GM19351 (cell line): Measurements from ENCODE around the gene RIOK2.
A peak's percentile ranks its signal among the peaks of the same experiment; 100 is the strongest.
"Not testable (repeated sequence)": the region's sequence is repeated elsewhere in the genome, so short reads cannot be mapped to it uniquely, and the experiment has no call there.

ENCODE experiments used
- ATAC-seq: cut with Tn5 transposase; IDR thresholded peaks from one replicate; pipeline ENCODE4 v1.9.1; 2021; ENCODE audit warnings: mild to moderate bottlenecking, moderate library complexity; ENCODE audit not compliant: unreplicated experiment

Gene RIOK2

DNA sequence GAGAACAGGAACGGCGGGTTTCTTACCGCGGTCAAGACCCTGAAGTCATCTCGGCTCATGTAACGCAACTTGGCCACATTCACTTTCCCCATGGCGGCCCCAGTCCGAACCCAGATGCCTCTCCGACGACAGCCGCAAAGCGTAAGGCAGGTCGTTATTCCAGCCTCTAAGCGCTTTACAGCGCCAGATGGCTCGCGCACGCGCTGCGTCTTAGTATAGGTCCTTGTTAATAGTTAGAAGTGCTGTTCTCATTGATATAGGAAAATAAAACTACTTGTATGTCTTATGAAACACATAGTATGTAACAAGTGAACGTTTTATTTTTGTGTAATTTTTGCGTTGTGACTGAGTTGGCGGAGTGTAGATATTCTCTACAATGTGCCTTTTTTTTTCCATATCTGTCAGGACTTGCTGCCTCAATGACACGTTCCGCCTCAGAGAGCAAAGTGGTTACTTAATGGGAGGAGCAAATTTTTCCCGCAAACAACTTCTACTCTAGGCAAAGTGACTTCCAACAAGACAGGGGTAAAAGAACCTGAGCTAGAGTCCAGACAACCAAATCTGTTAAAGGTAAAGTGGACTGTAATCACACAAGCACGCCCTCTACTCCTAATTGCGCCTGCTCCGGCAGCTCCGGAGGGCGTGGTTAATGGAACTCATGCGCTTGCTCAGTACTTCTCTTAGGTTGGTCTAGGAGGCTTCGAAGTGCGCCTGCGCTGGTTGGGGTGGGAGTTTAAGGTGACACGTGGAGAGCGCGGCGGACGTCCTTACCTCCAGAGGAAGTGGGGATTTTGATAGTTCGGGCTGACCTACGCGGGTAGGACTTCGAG is at the start of gene RIOK2:
RIOK2 (minus strand) TSS at position 148 of the 830 bp plus-strand sequence; CDS start at position 92, 56 bp downstream.
- peak; percentile 89 for ATAC-seq

DNA sequence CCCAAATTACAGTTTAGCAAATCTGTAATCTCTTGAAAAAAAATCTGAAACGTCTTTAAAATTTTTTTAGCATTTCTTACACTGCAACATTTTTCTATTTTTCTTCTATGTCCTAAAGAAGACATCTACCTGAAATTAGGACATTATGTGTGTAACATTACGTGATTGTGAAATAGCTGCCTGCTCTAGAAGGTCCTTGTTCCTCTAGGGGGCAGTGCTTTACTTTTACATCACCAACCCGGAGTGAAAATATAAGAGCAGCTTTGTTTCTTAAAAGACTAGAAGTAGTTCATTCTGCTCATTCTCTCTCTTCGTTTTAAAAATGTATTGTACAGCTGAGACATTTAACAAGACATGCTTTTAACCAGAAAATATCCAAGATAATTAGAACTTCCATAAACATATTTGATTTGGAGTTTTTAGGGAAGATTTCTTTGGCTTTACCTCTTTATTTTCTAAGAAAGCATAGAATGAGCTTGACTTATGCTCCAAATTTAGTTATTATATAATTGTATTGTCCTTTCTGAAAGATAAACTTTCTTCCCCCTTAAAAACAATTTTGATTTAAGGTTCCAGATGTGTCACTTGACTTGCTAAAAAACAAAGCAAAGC is 48.1 kb upstream of the RIOK2 start:
- ATAC-seq = peak; percentile 98

DNA sequence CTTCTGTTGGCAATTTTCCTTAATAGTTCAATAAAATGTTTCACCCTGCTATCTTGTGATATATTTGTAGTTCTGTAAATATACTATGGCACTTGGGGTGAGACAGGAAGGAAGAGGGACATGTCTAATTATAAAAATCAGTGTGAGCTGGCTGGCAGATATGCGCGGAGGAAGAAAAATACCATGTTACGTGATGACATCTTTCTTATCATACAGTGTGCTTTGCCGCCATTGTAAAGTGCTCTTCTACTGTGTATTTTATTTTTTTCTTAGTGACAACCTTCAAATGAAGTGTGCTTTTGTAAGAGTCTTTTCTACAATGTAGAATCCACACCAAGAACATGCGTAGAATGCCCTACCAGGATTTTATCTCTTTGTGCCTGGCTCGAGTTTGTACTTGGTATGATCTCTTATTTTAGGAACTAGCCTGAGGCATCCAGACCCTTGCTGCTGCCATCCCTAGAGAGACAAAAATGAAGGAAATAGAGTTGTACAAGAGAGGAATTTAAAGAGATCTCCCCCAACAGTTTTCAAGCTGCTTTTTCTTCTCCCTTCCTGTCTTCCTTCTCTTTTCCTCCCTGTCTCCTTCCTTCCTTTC is 46.7 kb upstream of the RIOK2 start:
- no peak for ATAC-seq

DNA sequence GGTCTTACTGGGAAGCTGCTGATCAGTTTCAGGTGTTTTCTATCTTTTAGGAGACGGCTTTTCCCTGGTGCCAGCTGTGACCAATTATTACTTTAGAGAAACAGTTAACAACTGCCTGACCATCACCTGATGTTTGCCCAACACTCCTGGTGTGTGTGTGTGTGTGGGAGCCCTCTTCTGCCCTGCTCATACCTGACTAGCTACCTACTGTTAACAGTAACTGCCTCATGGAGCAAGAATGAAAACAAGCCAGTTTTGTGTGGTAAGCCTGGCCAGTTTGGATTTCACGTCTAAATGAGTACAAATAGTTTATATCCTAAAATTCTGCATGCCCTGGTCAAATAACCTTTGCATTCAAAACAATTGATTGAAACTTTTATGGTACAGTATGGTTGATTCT is 46.1 kb upstream of the RIOK2 start:
- no peak for ATAC-seq

DNA sequence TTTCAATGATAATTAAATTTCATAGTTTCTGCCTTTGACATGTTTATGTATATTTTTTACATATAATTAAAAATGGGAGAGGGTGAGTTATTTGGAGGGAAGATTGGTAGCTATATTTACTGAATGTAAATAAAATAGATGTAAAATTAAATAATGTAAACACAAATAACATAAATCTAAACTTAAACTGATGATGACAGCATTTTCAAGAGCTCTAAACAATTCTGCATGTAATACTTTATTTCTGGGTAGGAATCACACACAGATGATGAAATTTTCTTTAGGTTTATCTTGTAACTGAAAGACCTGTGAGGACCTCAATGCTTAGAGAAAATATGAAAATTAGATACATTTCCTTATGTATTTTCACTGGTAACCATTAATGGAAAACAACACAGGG is 42.2 kb upstream of the RIOK2 start:
- no peak for ATAC-seq

DNA sequence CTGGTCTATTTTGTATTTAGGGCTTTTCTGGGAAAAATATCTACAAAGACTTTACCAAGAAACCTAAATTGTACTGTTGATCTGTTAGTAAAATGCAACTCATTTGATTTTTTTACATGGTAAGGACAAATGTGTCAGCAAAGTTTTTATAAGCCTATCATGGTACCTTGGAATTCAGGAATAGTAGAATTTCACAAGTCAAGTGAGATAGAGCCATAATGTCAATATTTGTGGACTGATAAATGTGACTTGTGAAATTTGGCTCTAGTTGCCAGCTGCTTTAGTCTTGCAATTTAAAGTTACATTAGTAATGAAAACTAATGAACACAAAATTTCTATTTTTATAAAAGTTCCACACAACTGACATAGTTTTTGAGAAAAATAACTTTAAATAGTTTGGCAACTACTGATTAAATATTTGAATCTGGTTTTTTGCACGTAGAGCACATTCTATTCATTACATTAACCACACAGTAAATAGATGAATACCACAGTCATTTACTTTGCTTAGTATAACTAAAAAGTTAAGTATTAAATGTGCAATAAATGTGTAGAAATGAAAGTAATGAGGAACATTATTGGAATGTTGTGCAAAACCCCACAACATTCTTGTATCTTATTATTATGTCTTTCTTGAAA is 41.2 kb upstream of the RIOK2 start:
- no peak for ATAC-seq

DNA sequence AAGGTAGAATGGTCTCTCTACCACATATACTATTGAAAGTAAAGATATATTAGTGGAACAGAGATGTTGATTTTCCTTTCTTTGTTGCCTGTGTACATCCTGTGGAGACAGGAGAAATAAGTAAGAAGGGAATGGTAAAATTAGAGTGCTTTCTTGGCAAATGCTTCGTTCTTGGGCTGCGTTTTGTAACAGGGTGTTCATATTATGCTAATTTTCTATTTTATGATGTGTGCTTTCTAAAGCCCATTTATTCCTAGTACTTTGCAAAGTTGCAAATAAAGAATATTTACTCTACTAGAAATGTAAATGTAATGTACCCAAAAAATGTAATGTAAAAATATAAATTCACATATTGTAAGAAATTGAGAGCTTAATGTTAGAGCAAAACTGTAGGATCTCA is 40.5 kb upstream of the RIOK2 start:
- ATAC-seq = no peak

DNA sequence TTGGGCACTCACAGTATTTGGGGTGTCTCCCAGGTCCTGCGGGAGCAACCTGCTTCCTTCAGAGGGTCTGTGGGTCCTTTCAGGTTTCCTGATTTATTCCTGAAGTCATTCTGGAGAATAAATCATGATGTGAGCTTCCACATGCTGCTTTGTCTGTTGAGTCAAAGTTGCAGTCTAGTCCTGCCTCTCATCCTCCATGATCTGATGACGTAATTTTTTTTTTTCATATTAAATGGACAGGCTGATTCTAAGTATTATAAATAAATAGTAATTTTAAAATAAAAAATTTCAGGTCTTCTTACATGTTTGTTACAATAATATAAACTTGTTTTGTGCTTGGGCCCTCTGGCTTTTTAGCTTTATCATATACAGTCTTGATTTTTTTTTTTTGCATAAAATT is 26.3 kb upstream of the RIOK2 start:
- ATAC-seq = no peak

DNA sequence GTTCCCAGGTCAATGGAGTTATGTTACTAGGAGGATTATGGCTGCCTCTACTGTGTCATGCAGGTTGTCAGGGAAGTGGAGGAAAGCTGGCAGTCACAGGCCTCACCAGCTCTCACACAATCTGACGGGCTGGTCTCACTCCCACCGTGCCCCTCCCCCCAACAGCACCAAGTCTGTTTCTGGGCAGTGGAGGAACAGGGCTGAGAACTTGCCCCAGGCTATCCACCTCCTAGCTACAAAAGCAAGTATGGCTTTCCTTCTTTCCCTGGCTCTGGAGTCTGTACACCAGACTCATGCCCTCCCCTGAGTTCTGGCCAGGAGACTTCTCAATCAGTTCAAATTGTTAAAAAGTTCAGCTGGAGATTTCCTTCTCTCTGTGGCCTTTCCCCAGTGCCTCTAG is 25.7 kb upstream of the RIOK2 start:
- no peak for ATAC-seq

DNA sequence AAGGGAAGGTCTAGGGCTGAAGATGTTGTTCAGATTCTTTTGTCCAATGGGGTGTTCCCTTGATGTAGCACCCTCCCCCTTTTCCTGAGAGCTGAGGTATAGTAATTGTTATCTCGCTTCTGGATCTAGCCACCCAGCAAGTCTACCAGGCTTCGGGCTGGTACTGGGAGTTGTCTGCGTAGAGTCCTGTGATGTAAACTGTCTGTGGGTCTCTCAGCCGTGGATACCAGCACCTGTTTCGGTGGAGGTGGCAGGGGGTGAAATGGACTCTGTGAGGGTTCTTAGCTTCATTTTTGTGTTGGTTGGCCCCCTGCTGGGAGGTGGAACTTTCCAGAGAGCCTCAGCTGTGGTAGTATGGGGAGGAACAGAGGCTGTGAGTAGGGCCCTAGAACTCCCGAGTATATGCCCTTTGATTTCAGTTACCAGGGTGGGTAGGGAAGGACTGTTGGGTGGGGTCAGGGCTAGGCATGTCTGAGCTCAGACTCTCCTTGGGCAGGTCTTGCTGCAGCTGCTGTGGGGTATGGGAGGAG is 25.2 kb upstream of the RIOK2 start:
- no peak for ATAC-seq

DNA sequence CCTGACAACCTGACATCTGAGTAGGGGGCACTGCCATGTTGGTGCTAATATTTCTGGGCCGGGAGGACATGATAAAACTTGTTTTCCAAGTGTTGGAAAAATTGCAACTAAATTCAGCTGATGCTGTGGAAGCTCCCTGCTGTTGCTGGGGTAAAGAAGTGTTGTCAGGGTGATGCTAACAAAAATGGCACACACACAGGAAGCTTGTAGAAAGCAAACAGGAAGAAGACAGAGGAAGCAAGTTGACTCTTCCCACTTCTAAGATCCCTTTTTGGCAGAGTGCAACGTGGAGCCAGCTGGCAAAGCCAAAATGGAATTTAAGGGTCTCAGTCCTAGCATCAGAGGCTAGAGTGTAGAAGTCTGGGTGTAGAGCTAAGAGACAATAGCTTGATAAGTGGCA is 11.3 kb upstream of the RIOK2 start:
- ATAC-seq = no peak

DNA sequence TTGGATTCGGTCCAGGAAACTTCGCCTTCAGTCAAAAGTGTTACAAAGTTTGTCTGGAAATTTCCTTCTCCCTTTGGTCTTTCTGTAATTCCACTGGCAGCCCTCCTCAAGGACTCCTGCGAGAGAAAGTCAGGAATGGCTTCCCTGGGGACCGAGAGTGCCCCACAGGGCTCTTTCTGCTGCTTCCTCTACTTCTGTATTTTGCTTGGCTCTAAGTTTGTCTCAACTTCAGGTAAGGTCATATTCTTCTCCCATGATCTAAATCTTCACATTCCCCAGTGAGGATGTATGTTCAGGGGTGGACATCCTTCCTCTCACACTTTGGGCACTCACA is 10.3 kb upstream of the RIOK2 start:
- ATAC-seq = no peak

DNA sequence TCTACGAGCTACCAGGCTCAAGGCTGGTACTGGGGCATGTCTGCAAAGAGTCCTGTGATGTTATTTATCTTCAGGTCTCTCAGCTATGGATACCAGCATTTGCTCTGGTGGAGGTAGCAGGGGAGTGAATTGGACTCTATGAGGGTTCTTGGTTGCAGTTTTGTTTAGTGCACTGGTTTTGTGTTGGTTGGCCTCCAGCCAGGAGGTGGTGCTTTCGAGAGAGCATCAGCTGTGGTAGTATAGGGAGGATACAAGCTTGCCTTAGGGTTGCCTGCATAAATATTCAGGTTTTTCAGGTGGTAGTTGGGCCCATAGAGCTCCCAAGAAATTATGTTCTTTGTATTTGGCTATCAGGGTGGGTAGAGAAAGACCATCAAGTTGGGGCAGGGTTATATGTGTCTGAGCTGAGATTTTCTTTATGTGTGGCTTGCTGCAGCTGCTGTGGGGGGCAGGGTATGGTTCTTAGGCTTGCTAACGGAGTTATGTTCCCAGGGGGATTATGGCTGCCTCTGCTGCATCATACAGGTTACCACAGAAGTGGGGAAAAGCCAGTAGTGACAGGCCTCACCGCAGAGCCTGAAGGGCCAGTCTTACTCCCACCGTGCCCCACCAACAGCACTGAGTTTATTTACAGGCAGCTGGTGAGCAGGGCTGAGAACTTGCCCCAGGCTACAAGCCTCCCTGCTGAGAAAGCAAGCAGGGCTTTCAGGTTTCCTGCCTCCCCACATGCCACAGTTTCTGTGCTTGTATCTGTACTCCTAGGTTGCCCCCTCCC is 9.7 kb upstream of the RIOK2 start:
- ATAC-seq = peak; percentile 65

DNA sequence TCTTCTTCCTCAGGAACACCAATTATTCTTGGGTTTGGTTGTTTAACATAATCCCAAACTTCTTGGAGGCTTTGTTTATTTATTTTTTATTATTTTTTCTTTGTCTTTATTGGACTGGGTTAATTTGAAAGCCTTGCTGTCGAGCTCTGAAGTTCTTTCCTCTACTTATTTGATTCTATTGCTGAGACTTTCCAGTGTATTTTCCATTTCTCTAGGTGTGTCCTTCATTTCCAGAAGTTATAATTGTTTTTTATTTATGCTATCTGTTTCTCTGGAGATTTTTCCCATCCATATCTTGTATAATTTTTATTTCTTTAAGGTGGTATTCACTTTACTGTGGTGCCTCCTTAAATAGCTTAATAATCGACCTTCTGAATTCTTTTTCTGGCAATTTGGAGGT is 8.8 kb upstream of the RIOK2 start:
- no peak for ATAC-seq

DNA sequence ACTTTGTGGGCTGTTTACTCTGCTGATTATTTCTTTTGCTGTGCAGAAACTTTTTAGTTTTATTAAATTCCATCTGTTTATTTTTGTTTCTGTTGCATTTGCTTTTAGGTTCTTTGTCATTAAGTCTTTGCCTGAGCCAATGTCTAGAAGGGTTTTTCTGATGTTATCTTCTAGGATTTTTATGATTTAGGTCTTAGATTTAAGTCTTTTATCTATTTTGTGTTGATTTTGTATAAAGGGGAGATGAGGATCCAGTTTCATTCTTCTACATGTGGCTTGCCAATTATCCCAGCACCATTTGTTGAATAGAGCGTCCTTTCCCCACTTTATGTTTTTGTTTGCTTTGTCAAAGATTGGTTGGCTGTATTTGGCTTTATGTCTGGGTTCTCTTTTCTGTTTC is 6.5 kb upstream of the RIOK2 start:
- not testable (repeated sequence) for ATAC-seq

DNA sequence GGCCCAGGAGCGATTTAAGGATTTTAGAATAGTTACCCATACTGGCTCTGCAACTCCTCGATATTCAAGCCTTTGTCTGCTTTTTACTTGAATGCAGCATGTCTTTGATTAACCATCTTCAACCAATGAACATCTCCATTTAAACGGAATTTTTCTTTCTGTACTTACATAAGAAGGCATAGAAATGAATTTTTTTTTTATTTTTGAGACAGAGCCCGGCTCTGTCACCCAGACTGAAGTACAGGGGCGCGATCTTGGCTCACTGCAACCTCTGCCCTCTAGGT is 825 bp upstream of the RIOK2 start:
- ATAC-seq = no peak

DNA sequence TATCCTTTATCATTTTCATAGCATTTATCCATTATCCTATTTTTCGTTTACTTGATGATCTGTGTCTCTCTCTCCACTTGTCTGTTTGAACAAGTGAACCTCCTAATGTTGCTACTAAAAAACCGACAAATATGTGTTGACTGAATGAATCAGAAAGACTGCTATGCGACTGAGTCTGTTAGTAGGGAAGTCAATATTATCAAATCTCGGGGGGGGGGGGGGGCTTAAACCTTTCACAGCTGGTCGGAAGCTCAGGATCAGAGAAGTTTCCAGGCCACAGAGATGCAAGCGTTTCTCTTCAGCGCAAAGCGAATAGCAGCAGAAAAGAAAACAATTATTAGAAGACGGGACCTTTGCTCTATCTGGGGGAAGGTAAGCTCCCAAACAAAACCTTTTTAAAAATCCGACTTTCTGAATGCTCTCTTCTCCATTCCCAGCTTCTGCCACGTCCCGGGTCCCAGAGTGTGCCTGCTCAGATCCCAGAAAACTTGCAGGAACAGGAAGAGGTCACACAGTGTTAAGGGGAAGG is 412 bp downstream of the RIOK2 start:
- ATAC-seq = no peak

DNA sequence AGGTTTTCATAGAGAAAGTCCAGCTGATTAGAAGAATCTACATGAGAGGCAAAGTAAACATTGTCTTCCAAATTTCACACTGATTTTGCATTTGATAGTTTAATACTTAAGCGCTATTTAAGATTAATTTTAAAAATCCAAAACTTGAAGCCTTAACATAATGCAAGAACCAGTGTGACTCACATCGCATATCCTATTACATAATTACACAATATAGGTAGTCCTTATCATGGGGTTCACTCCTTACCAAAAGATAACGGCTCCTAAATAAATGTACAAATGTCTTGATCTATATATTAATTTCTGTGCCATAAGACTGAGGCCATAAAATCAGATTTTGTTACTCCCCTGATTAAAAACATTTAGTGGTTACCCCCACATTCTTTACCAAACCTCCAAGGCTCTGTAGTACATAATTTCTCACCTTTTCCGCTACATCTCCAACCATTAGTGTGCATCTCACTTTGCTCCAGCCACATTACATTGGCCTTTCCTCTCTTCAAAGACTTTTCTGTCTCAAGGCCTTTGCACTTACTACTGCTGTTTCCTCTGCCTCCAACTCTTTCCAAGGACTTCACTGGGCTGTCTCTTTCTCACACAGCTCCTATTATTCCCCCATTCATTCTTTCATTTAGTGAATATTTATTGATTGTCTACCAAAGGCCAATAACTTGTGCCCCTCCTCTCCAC is 1.0 kb downstream of the RIOK2 start:
- no peak for ATAC-seq

DNA sequence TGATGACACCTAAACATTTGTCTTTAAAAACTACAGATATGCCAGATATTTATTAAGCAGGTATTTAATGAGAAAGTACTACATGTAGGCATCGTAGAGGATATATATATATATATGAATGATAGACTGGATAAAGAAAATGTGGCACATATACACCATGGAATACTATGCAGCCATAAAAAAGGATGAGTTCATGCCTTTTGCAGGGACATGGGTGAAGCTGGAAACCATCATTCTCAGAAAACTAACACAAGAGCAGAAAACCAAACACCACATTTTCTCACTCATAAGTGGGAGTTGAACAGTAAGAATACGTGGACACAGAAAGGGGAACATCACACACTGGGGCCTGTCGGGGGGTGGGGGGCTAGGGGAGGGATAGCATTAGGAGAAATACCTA is 3.6 kb downstream of the RIOK2 start:
- ATAC-seq = not testable (repeated sequence)

DNA sequence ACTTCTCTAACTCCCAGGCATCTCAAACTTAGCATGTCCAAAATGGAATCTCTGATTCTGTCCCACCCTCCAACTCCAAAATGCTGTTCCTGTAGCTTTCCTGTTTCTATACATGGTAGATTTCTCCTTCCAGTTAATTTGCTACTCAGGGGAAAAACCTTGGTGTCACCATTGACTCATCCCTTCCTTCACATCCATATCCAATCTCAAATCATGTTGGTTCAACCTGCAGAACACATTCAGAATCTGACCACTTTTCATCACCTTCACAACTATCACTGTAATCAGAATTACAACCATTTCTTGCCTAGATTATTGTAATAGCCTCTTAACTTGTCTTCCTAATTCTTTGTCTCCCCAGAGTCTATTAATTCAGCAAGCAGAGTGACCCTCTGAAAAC is 10.8 kb downstream of the RIOK2 start:
- no peak for ATAC-seq
